ENCODE data around the gene CYP51A1. TPM values are rescaled to one million over a fixed set of nuclear protein-coding genes. Genes with fewer than 3 reads are reported as not detected.
"Not testable (repeated sequence)": the region's sequence is repeated elsewhere in the genome, so short reads cannot be mapped to it uniquely, and the experiment has no call there.

CYP51A1 gene
- total RNA-seq, 1 experiment from 2014 or later: 89.0 TPM

GRCh38 chr7:92177362-92177761 lies 43.1 kb upstream of the CYP51A1 start:
- Histone ChIP-seq H3K4me3 (no peak overlapping the region), H3K4me2 (no peak overlapping the region), H3F3A (ENCODE audit: insufficient read depth, low read depth) (no peaks in the 10 kb centered on the region; the same call in 1 of the 2 replicates), H4K20me1 (ENCODE audit: insufficient read depth) (no peaks in the 10 kb centered on the region), H3K9me3 (ENCODE audit: insufficient read depth, low read depth) (0 out of 2 replicates have a peak, but pooled peaks cover 4% of the 10 kb centered on the region), H3K9me2 (ENCODE audit: insufficient read depth) (no peaks in the 10 kb centered on the region), H3K79me2 (ENCODE audit: low read depth) (no peaks in the 10 kb centered on the region), H3K4me1 (replicated peaks; ENCODE audit: insufficient read depth) (0 out of 2 replicates have a peak, but pooled peaks cover 9% of the 10 kb centered on the region), H3K27me3 (ENCODE audit: insufficient read depth, low read depth) (no peaks in the 10 kb centered on the region), H2AFZ (no peak overlapping the region), H3K36me3 (ENCODE audit: low read depth) (no peaks in the 10 kb centered on the region), H3K27ac (no peak overlapping the region)
- BruUV-seq (replicated peaks): no TSS peak
- CTCF ChIA-PET: interaction anchor here (0.6 to 0.7 kb wide), 3 partner anchors 45 to 287 kb away, joined by 3 to 4 read pairs (median 3); no protein-coding TSS in a partner anchor
- DNase-seq: no peak
- TF ChIP-seq CTCF (conservative IDR thresholded peaks at IDR 0.05) (no peak), EZH2 (IDR thresholded peaks at IDR 0.05; ENCODE audit: low read depth) (no peak)
- POLR2A ChIA-PET (ENCODE audit: unreplicated experiment): no interaction called here
- intact Hi-C loops (cut with micrococcal nuclease; ENCODE audit: unreplicated experiment): no loop called here

GRCh38 chr7:92169529-92169928 lies 35.3 kb upstream of the CYP51A1 start:
- H3F3A ChIP-seq (ENCODE audit: insufficient read depth, low read depth); H3K27ac ChIP-seq; H3K79me2 ChIP-seq (ENCODE audit: low read depth); H2AFZ ChIP-seq; H3K4me2 ChIP-seq; H3K9me3 ChIP-seq (ENCODE audit: insufficient read depth, low read depth); H3K9me2 ChIP-seq (ENCODE audit: insufficient read depth); BruUV-seq (replicated peaks); H3K4me1 ChIP-seq (replicated peaks; ENCODE audit: insufficient read depth); DNase-seq; CTCF ChIA-PET; H3K36me3 ChIP-seq (ENCODE audit: low read depth); intact Hi-C loops (cut with micrococcal nuclease; ENCODE audit: unreplicated experiment); H4K20me1 ChIP-seq (ENCODE audit: insufficient read depth); H3K27me3 ChIP-seq (ENCODE audit: insufficient read depth, low read depth); H3K4me3 ChIP-seq; POLR2A ChIA-PET (ENCODE audit: unreplicated experiment): not testable (repeated sequence)

GRCh38 chr7:92161271-92161670 lies 27.0 kb upstream of the CYP51A1 start:
- no peaks in the 10 kb centered on the region for H3K9me3 ChIP-seq (ENCODE audit: insufficient read depth, low read depth)
- H3K36me3 ChIP-seq (ENCODE audit: low read depth): no peaks in the 10 kb centered on the region
- H3F3A ChIP-seq (ENCODE audit: insufficient read depth, low read depth): no peaks in the 10 kb centered on the region
- POLR2A ChIA-PET (ENCODE audit: unreplicated experiment): interaction anchor here (0.6 kb wide), 1 partner anchor 485 kb away, joined by 3 read pairs; no protein-coding TSS in a partner anchor
- no peak overlapping the region for H3K4me3 ChIP-seq
- no TSS peak for BruUV-seq (replicated peaks)
- H3K27me3 ChIP-seq (ENCODE audit: insufficient read depth, low read depth): no peaks in the 10 kb centered on the region
- no peak overlapping the region for H2AFZ ChIP-seq
- no peaks in the 10 kb centered on the region for H3K79me2 ChIP-seq (ENCODE audit: low read depth)
- H3K4me1 ChIP-seq (replicated peaks; ENCODE audit: insufficient read depth): no peaks in the 10 kb centered on the region
- intact Hi-C loops (cut with micrococcal nuclease; ENCODE audit: unreplicated experiment): no loop called here
- no peak overlapping the region for H3K4me2 ChIP-seq
- CTCF ChIA-PET: no interaction called here
- no peaks in the 10 kb centered on the region for H4K20me1 ChIP-seq (ENCODE audit: insufficient read depth)
- no peak for TF ChIP-seq CTCF (conservative IDR thresholded peaks at IDR 0.05)
- TF ChIP-seq EZH2 (IDR thresholded peaks at IDR 0.05; ENCODE audit: low read depth): no peak
- DNase-seq: no peak
- H3K27ac ChIP-seq: no peak overlapping the region
- H3K9me2 ChIP-seq (ENCODE audit: insufficient read depth): no peaks in the 10 kb centered on the region
